Measurements from ENCODE around the gene EXOSC2.

Gene EXOSC2

GRCh38 chr9:130738281-130738680 lies 44.7 kb downstream of the EXOSC2 start:
- no peak overlapping the region for H3K4me3 ChIP-seq (ENCODE audit: low read depth, low read length)
- no peaks in the 10 kb centered on the region for H3K9me3 ChIP-seq (ENCODE audit: severe bottlenecking)
- no peak overlapping the region for H3K27ac ChIP-seq
- no peak for DNase-seq
- H3K27me3 ChIP-seq (ENCODE audit: insufficient read depth, low read depth, severe bottlenecking), result no peaks in the 10 kb centered on the region
- no peaks in the 10 kb centered on the region; the same call in 1 of the 2 replicates for H3K36me3 ChIP-seq
- TF ChIP-seq CTCF (IDR thresholded peaks at IDR 0.05; ENCODE audit: low read depth, low read length), result no peak

GRCh38 chr9:130739081-130739480 lies 45.5 kb downstream of the EXOSC2 start:
- no peaks in the 10 kb centered on the region; the same call in 1 of the 2 replicates for H3K36me3 ChIP-seq
- no peaks in the 10 kb centered on the region for H3K9me3 ChIP-seq (ENCODE audit: severe bottlenecking)
- H3K4me3 ChIP-seq (ENCODE audit: low read depth, low read length), result no peak overlapping the region
- H3K27me3 ChIP-seq (ENCODE audit: insufficient read depth, low read depth, severe bottlenecking), result no peaks in the 10 kb centered on the region
- H3K27ac ChIP-seq, result no peak overlapping the region
- no peak for TF ChIP-seq CTCF (IDR thresholded peaks at IDR 0.05; ENCODE audit: low read depth, low read length)
- no peak for DNase-seq

- TF ChIP-seq CTCF (IDR thresholded peaks at IDR 0.05; ENCODE audit: low read depth, low read length), result no peak
- DNase-seq, result no peak
- no peaks in the 10 kb centered on the region for H3K9me3 ChIP-seq (ENCODE audit: severe bottlenecking)
- no peak overlapping the region for H3K4me3 ChIP-seq (ENCODE audit: low read depth, low read length)
- no peaks in the 10 kb centered on the region; the same call in 1 of the 2 replicates for H3K36me3 ChIP-seq
- no peaks in the 10 kb centered on the region for H3K27me3 ChIP-seq (ENCODE audit: insufficient read depth, low read depth, severe bottlenecking)
- H3K27ac ChIP-seq, result no peak overlapping the region
These were observed 46.8 kb downstream of the EXOSC2 start for GRCh38 chr9:130740218-130741023.

- H3K36me3 ChIP-seq, result no peaks in the 10 kb centered on the region; the same call in 1 of the 2 replicates
- no peaks in the 10 kb centered on the region for H3K9me3 ChIP-seq (ENCODE audit: severe bottlenecking)
- no peak for DNase-seq
- TF ChIP-seq CTCF (IDR thresholded peaks at IDR 0.05; ENCODE audit: low read depth, low read length), result no peak
- no peak overlapping the region for H3K4me3 ChIP-seq (ENCODE audit: low read depth, low read length)
- no peaks in the 10 kb centered on the region for H3K27me3 ChIP-seq (ENCODE audit: insufficient read depth, low read depth, severe bottlenecking)
- no peak overlapping the region for H3K27ac ChIP-seq
These were observed 47.4 kb downstream of the EXOSC2 start for GRCh38 chr9:130741024-130741305.

GRCh38 chr9:130741831-130742449 lies 48.4 kb downstream of the EXOSC2 start:
- TF ChIP-seq CTCF (IDR thresholded peaks at IDR 0.05; ENCODE audit: low read depth, low read length), result no peak
- no peaks in the 10 kb centered on the region; the same call in 1 of the 2 replicates for H3K36me3 ChIP-seq
- no peak overlapping the region for H3K27ac ChIP-seq
- H3K27me3 ChIP-seq (ENCODE audit: insufficient read depth, low read depth, severe bottlenecking), result no peaks in the 10 kb centered on the region
- no peak overlapping the region for H3K4me3 ChIP-seq (ENCODE audit: low read depth, low read length)
- DNase-seq, result no peak
- no peaks in the 10 kb centered on the region for H3K9me3 ChIP-seq (ENCODE audit: severe bottlenecking)

Measured in WERI-Rb-1 (cell line).